Left hindlimb (tissue), 1 donor: Measurements from ENCODE around the gene DMRTB1.
"Not testable (repeated sequence)": the region's sequence is repeated elsewhere in the genome, so short reads cannot be mapped to it uniquely, and the experiment has no call there.

Experiments used
- DNase-seq: peaks from one replicate; pipeline ENCODE4 v3.0.0-alpha.2; 2018

DMRTB1 gene

DNA sequence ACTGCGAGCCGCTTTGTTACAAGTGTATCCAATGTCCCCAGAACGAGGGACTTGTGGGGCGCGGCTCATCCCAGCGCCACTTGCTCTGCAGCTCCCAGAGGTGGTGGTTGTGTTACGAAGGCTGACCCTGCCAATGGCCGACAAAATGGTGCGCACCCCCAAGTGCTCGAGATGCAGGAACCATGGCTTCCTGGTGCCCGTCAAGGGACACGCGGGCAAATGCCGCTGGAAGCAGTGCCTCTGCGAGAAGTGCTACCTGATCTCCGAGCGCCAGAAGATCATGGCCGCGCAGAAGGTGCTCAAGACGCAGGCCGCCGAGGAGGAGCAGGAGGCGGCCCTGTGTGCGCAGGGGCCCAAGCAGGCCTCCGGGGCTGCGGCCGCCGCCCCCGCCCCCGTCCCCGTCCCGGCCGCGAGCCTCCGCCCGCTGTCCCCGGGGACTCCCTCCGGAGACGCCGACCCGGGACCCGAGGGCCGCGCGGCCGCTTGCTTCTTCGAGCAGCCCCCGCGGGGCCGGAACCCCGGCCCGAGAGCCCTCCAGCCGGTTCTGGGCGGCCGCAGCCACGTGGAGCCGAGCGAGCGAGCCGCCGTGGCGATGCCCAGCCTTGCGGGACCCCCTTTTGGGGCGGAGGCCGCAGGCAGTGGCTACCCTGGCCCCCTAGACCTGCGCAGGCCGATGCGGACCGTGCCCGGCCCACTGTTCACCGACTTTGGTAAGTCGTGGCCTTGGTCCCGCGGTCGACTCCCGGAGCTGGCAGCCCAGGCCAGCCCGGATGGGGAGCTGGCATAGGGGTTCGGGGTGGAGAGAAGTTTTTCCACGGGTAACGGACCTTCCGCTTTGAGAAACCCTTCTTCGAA lies at the start of gene DMRTB1:
TSS of gene DMRTB1 (plus strand) at position 79 of the 855 bp plus-strand sequence. CDS start at position 134, 55 bp downstream.
- DNase-seq = no peak

DNA sequence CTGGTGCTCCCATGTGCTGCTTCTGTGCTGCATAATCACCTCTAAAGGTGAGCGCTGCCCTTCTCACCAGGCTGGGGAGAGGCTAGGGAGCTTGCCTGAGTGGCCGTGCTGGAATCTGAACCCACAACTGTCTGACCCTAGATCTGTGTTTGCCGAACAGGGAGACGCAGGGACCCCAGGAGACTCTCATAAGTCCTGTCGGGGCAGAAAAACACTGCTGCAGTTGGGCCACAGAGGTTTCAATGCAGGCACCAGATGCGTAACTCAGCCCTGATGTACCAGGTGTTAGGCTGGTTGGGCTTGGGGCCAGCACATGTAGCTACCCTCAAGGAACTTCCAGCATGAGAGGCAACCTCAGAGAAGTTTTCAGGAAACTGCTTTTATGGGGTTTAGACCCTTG lies 49.5 kb upstream of the DMRTB1 start:
- no peak for DNase-seq

DNA sequence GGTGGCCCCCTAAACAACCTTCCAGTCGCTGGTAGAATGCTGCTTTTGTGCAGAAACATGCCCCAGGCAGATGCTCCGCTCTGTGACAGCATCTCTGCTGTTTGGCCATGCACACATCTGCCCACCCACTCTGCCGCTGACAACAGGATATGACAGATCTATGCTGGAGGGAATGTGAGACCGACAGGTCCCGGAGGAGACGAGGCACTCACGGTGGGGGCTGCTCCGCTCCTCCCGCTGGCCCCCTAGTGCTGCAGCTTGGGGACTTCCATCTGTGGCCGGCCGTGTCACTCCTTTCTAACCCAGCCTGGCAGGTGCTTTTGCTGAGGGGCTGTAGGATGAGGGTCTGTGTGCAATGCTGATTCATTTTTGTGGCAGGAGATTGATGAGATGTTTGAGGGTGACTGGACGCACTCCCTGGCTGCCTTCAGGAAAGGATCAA lies 49.1 kb upstream of the DMRTB1 start:
- no peak for DNase-seq

DNA sequence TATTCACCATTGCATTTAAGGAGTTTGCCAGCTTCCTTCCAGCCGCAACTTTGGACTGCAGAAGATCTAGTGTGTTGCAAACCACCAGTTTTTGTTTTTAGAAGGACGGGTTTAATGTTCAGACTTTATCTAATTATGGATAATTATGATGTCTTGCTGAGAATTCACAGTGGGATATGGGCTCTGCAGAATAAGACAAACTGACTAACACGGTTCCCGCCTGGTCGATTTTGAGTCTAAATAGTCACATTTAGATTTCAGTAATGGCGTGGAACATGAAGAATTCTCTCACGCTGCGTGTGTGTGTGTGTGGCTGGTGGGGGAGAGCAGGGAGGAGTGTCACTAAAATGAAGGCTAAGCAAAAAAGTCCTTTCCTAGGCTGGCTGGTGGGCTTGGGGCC lies 48.5 kb upstream of the DMRTB1 start:
- no peak for DNase-seq

DNA sequence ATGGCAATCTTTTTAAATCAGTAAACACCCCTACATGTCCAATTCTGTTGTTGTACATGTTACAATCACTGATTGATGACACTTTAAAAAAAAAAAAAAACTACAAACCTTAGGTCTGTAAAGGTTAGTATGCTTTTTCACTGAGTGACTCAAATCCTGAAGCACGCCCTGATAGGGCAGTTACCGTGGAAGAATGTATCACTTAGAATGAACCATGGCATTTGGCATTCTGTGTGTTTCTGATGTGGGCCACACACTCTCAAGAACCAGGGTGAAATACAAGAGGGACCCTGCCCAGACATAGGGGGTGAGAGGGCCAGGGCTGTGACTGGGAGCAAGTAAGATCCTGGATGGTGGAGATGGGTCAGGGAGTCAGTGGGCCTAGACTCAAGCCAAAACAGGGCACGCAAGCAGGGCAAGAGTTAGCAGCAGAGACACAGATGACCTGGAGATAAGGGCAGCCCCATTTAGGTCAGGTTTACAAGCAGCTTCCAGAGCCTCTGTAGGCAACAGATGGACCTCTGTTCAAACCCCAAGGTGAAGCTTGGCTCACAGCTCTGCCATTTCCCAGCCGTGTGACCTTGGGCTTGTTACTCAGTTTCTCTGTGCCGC lies 47.6 kb upstream of the DMRTB1 start:
- DNase-seq = no peak

DNA sequence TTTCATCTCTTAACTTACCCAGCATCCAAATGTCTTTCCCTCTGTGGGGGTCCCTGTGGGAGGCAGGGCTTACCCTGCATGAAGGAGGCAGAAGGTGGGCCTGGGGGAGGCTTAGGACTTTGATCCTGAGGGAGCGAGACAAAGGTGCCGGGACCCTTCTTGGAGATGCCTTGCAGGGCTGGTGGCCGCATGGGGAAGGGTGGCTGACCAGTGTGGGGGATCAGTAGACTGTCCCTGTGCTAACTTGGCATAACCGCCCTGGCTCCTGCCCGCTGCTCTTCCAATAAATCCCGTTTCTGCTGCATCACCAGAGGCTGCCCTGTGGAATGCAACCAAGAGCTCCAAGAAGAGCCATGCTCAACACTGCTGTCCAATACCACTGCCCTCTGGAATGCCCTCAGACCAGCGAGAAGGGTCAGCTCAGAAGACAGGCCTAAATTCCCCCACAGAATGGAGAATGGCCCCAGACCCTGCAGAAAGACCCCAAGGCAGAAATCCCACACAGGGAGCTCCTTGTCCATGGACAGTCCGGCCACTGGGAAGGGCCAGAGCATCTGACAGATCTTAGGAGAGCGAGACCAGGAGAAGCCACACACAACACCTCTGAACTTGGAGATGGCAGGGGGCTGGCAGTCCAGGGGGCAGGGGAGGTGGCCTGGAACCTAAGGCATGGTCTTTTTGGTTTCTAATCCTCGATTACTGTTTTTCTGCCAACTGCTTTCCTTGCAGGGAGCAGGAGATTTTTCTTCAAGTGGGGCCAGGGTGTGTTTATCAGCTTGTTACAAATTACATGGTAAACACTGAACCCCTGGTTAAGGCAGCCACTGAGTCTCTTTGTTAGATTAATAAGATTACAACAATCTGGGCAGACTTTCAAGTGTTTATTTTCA lies 46.7 kb upstream of the DMRTB1 start:
- DNase-seq = no peak

DNA sequence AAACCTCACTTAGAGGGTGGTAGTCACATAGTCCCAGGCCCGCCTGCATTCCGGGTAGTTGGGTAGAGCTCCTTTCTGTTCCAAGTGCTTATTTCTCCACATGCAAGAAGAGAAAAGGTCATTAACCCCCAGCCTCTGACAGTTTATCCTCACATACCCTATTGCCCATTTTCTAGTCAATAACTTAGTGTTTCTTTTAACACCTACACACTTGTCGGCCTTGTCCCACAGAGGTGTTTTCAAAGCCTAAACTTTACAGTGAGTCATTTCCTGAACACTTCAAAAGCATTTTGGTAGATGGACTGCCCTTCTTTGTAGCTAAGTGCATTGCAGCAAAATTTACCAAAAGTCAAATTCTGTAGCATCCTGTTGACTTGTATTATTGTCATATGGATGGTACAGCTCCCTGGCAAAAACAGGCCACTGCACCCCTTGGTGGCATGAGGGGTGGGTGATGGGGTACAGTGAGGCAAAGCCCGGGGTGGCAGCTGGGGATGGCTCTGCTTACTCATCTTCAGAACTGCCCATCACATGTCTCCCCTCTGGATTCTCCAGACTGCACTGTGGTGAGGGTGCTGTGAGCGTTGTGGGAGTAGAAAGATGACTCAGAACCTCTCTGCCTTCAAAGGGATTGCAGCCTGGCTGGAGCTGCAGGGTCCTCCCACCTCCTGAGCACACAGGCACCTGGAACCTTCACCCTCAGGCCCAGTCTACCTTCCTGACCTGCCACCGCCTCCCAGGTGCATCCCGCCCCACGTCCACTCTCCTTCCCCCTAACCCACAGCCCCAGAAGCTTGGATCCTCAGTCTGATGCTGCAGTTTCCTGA lies 45.8 kb upstream of the DMRTB1 start:
- no peak for DNase-seq

DNA sequence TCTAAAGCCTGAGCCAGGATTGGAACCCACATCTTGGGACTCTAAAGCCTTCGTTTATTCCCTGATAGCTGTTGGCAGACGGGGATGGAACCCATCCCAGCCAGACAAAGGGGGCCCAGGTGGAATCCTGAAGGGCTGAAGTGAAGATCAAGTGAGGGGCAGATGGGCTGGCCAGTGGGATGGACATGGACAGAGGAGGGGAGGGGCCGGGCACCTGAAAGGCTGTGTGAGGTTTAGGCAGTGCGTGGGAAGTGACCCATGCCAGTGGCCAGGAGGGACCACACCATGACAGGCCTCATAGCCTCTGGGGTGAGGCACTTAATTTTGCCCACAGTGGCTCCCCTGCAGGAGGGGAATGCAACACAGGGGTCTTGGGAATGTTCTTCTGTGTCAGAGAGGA lies 44.6 kb upstream of the DMRTB1 start:
- no peak for DNase-seq

DNA sequence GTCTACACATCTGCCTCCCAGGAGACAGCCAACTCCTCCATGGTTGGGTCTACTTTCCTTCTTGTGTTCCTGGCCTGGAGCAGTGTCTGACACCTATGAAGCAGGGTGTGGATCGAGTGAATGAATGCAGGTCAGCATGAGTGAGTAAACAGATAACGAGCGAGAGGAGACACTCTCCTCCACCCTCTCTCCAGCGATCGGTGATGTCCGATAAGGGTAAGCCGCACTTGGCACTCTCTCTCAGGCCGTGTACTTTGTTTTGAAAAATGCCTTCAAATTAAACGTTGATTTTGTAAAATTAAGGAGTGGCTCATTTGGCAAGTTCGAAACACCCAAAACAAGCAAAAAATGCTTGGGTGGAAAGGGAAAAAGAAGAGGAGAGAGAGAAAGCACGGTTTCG lies 43.8 kb upstream of the DMRTB1 start:
- no peak for DNase-seq

DNA sequence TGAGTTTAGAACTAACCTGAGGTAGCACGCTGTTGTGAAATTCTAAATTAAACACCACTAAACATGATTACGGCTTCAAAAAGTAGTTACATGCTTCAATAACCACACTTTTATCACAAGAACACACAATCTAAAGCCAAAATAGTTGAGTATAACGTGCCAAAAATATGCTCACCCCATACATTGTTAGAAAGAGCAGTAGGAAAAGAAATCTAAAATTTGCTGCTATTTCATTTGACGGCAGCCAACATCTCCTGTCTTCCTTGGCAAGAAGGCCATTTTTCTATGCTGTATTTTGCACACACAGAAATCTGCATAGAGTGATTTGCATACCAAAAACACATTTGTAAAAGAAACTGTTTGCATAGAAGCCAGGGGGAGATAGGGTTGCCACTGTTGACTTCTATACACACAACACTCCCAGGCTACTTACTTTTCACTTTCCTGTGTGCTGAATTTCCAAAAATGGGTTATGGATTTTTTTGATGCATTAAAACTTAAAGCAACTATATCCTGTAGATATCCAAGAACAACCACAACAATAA lies 42.9 kb upstream of the DMRTB1 start:
- DNase-seq = no peak

DNA sequence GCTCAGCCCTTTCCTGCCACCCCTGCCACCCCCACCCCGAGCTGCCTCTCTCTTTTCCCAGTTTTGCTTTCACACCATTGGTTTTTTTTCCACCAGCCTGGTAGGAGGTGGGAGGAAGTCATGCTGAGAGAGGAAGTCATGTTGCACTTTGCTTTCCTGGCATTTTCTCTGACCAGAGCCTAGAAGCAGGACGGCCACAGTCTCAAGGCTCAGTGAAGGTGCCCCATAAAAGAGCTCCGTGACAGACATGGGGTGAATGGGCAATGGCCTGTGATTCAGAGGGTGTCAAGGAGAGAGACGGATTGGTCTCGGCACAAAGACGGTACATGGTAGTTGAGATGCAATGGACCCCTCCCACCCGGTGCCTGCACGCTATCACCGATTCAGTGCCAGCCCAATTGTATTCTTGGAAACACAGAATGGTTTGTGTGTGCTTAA lies 42.1 kb upstream of the DMRTB1 start:
- no peak for DNase-seq

DNA sequence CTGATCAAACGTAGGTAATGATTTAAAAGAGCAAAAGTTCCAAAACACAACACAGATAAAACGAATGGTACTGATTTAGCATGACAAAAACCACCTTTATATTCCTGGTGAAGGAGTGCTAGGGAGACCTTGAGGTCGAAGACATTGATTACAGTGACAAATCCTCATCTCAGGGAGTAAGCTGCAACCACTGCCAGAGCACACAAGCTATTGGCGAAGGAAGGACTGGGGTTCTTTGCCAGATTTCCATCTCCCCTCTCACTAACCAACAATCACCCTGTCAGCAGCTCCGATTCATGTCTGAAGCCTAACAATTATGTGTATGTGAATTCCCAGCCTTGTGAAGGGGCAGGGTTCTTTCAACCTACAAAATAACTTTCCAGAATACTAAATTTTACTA lies 40.2 kb upstream of the DMRTB1 start:
- peak; percentile 52 for DNase-seq

DNA sequence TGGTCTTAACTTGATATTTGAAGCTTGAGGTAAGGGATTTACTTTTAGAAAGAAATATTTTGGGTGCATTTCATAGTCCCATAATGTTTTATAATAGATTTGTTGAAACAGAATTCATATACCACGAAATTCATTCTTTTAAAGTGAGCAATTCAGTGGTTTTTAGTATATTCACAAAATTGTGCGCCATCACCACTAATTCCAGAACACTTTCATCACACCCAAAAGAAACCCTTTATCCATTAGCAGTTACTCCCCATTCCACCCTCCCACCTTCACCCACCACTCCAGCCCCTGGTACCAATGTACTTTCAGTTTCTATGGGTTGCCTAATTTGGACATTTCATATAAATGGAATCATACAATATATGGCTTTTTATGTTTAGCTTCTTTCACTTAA lies 38.9 kb upstream of the DMRTB1 start:
- DNase-seq = no peak

DNA sequence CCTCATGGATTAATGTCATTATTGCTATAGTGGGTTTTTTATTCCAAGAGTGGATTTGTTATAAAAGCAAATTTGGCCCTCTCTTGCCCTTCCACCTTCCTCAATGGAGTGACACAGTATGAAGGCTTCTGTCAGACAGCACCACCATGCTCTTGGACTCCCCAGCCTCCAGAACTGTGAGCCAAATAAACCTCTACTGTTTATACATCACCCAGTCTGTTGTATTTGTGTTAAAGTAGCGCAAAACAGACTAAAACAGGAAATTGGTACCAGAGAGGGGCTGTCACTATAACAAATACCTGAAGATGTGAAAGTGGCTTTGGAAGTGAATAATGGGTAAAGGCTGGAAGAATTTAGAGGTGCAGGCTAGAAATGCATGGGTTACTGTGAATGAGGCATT lies 38.0 kb upstream of the DMRTB1 start:
- DNase-seq = no peak

DNA sequence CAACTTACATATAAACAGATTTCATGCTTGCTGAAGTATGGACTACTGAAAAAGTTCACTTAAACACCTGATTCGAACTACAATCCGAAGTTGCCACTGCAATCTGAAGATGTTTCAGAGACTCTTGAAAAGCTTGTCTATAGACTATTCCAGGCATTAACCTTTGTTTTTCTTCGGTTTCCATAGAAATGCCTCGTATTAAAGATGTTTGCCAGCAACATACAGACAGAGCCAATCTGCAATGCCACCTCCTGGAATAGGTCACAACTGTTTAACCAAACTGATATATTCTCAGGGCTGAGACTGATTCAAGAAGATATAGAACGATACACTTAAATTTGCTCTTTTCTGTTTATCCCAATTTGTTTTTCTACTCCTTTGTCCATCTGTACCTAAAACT lies 28.9 kb upstream of the DMRTB1 start:
- no peak for DNase-seq

DNA sequence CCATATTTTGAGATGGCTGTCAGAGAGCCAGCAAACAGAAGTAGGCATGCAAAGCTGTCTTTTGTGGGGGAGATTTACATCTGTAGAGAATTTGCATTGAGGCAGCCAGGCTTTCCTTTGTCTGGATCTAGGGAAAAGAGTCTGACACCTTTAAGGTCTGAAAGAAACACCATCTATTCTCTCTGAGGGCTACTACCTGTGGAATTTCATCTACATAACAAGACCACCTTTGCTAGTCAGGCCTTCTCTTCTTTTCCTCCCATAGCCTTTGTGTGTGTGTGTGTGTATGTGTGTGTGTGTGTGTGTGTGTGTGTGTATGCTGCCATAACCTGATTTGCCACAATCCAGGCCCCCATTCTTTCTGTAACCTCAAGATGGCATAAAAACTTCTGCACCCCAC lies 28.4 kb upstream of the DMRTB1 start:
- no peak for DNase-seq

DNA sequence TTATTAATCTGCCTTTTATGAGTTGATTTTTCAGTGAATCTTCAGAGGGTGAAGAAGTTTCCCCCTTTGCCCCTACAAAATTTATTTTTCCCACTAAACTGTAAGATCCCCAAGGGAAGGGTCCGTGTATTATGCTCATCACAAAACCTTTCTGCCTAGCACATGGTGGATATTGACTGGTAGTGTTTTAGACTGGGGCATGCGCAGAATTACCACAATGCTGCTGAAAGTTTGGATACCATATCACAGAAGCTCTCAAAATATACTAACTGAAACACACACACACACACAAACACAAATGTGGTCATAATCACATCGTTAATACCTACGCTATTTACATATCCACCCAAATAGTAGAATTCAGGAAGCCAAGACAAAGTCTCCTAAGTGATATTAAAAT lies 28.0 kb upstream of the DMRTB1 start:
- DNase-seq = no peak

DNA sequence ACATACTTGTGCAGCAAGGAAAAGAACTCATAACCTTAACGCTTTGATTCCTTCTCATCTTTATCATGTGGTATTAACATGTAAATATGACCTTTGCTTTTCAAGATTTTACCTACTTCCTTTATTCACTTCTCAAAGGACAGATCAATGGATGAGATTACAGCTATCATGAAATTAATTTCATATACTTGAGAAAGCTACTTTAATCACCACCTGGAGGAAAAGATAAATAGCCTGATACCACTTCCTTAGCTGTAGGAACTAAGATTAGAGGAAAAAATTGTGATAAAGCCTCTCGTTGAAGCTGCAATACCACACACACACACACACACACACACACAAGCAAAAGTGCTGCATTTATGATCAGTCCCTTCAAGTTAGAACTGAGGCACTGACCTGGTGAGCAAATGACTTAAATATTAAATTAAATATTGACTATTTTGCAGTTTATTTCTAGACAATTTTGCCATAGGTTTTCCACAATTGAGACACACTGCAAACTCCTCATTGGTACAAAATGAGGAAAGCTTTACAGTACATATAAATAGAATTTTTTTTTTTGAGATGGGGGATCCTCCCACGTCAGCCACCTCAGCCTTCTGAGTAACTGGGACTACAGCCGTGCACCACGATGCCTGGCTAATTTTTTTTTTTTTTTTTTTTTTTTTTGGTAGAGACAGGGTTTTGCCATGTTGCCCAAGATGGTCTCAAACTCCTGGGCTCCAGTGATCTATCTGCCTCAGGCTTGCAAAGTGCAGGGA lies 27.2 kb upstream of the DMRTB1 start:
- DNase-seq = no peak

DNA sequence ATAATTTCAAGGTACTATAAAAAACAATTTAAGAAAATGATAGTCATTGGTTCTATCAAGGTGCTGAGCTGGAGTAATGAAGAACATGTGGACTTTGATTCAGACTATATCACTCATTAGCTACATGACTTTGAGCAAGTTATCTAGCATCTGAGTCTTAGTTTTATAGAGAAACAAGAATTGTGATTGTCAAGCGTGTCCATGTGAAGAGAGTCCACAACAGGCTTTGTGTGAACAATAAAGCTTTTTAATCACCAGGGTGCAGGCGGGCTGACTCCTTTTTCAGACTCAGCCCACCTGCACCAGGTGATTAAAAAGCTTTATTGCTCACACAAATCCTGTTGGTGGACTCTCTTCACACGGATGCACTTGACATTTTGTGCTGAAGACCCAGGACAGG lies 26.6 kb upstream of the DMRTB1 start:
- DNase-seq = no peak

DNA sequence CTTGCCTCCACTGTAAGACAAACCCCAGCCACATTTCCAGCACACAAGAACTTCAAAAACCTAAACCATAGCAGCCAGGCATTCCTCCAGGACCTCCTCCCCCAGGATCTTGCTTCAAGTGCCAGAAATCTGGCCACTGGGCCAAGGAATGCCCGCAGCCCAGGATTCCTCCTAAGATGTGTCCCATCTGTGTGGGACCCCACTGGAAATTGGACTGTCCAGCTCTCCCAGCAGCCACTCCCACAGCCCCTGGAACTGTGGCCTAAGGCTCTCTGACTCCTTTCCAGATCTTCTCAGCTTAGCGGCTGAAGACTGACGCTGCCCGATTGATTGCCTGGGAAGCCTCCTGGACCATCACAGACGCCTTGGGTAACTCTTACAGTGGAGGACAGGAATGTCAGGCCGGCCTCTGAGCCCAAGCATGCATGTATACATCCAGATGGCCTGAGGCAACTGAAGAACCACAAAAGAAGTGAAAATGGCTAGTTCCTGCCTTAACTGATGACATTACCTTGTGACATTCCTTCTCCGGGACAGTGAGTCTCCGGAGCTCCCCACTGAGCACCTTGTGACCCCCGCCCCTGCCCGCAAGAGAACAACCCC lies 24.7 kb upstream of the DMRTB1 start:
- not testable (repeated sequence) for DNase-seq

DNA sequence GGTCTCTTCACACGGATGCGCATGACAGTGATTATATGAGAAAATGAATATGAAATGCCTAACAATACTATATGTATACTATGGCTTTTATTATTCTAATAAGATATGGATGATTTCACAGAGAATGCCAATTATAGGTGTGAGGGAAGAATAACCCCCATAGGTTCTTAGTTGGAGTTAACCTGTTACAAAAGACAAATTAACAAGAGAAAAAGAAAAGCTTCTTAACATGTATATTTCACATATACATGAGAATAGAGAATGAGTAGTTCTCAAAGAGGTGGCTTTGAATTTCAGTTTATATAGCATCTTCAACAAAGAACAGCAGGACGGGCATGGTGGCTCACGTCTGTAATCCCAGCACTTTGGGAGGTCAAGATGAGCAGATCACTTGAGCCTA lies 24.0 kb upstream of the DMRTB1 start:
- DNase-seq = no peak
